ENCODE measurements around the gene ZNF358. TPM values are rescaled to one million over a fixed set of nuclear protein-coding genes. Genes with fewer than 3 reads are reported as not detected.

Gene ZNF358
- polyA plus RNA-seq, 1 donor, result 68.0 TPM

- H3K27ac ChIP-seq (ENCODE audit: low read length), result no peak overlapping the region
- peaks cover 10% of the 10 kb centered on the region for H3K36me3 ChIP-seq (ENCODE audit: control insufficient read depth, insufficient read depth, low read length)
- no peak overlapping the region for H3K4me3 ChIP-seq (ENCODE audit: low read length)
- WGBS (ENCODE audit: insufficient coverage, low lambda C conversion rate), result no CpG with 5 or more reads among the region's 35 CpGs
- peaks cover 2% of the 10 kb centered on the region for H3K9me3 ChIP-seq (ENCODE audit: control insufficient read depth, low read depth, low read length)
- no peak for DNase-seq
- no peaks in the 10 kb centered on the region for H3K4me1 ChIP-seq (ENCODE audit: control insufficient read depth, insufficient read depth, low read length)
- no peaks in the 10 kb centered on the region for H3K27me3 ChIP-seq (ENCODE audit: control insufficient read depth, insufficient read depth, low read length)
These were observed 39.0 kb upstream of the ZNF358 start for GRCh38 chr19:7476777-7477494.

GRCh38 chr19:7477758-7478157 lies 38.1 kb upstream of the ZNF358 start:
- H3K4me3 ChIP-seq (ENCODE audit: low read length), result no peak overlapping the region
- H3K9me3 ChIP-seq (ENCODE audit: control insufficient read depth, low read depth, low read length), result peaks cover 5% of the 10 kb centered on the region
- WGBS (ENCODE audit: insufficient coverage, low lambda C conversion rate), result no CpG with 5 or more reads among the region's 10 CpGs
- no peaks in the 10 kb centered on the region for H3K27me3 ChIP-seq (ENCODE audit: control insufficient read depth, insufficient read depth, low read length)
- H3K27ac ChIP-seq (ENCODE audit: low read length), result no peak overlapping the region
- DNase-seq, result no peak
- no peaks in the 10 kb centered on the region for H3K4me1 ChIP-seq (ENCODE audit: control insufficient read depth, insufficient read depth, low read length)
- peaks cover 6% of the 10 kb centered on the region for H3K36me3 ChIP-seq (ENCODE audit: control insufficient read depth, insufficient read depth, low read length)

- no peak overlapping the region for H3K27ac ChIP-seq (ENCODE audit: low read length)
- H3K36me3 ChIP-seq (ENCODE audit: control insufficient read depth, insufficient read depth, low read length), result peaks cover 3% of the 10 kb centered on the region
- H3K27me3 ChIP-seq (ENCODE audit: control insufficient read depth, insufficient read depth, low read length), result no peaks in the 10 kb centered on the region
- WGBS (ENCODE audit: insufficient coverage, low lambda C conversion rate), result no CpG with 5 or more reads among the region's 26 CpGs
- peaks cover 3% of the 10 kb centered on the region for H3K4me1 ChIP-seq (ENCODE audit: control insufficient read depth, insufficient read depth, low read length)
- no peak overlapping the region for H3K4me3 ChIP-seq (ENCODE audit: low read length)
- peaks cover 5% of the 10 kb centered on the region for H3K9me3 ChIP-seq (ENCODE audit: control insufficient read depth, low read depth, low read length)
- no peak for DNase-seq
These were observed 37.6 kb upstream of the ZNF358 start for GRCh38 chr19:7478173-7478842.

- H3K27ac ChIP-seq (ENCODE audit: low read length), result no peak overlapping the region
- H3K27me3 ChIP-seq (ENCODE audit: control insufficient read depth, insufficient read depth, low read length), result no peaks in the 10 kb centered on the region
- peaks cover 5% of the 10 kb centered on the region for H3K9me3 ChIP-seq (ENCODE audit: control insufficient read depth, low read depth, low read length)
- no peak overlapping the region for H3K4me3 ChIP-seq (ENCODE audit: low read length)
- peaks cover 3% of the 10 kb centered on the region for H3K36me3 ChIP-seq (ENCODE audit: control insufficient read depth, insufficient read depth, low read length)
- peaks cover 9% of the 10 kb centered on the region for H3K4me1 ChIP-seq (ENCODE audit: control insufficient read depth, insufficient read depth, low read length)
- no CpG with 5 or more reads among the region's 9 CpGs for WGBS (ENCODE audit: insufficient coverage, low lambda C conversion rate)
- no peak for DNase-seq
These were observed 37.1 kb upstream of the ZNF358 start for GRCh38 chr19:7478843-7479227.

- no CpG with 5 or more reads among the region's 11 CpGs for WGBS (ENCODE audit: insufficient coverage, low lambda C conversion rate)
- DNase-seq, result no peak
- no peak overlapping the region for H3K4me3 ChIP-seq (ENCODE audit: low read length)
- peaks cover 13% of the 10 kb centered on the region for H3K4me1 ChIP-seq (ENCODE audit: control insufficient read depth, insufficient read depth, low read length)
- H3K9me3 ChIP-seq (ENCODE audit: control insufficient read depth, low read depth, low read length), result peaks cover 5% of the 10 kb centered on the region
- H3K36me3 ChIP-seq (ENCODE audit: control insufficient read depth, insufficient read depth, low read length), result peaks cover 3% of the 10 kb centered on the region
- H3K27ac ChIP-seq (ENCODE audit: low read length), result no peak overlapping the region
- H3K27me3 ChIP-seq (ENCODE audit: control insufficient read depth, insufficient read depth, low read length), result no peaks in the 10 kb centered on the region
These were observed 35.5 kb upstream of the ZNF358 start for GRCh38 chr19:7480222-7480969.

GRCh38 chr19:7480970-7481255 lies 35.0 kb upstream of the ZNF358 start:
- WGBS (ENCODE audit: insufficient coverage, low lambda C conversion rate), result no CpG with 5 or more reads among the region's 7 CpGs
- peaks cover 3% of the 10 kb centered on the region for H3K36me3 ChIP-seq (ENCODE audit: control insufficient read depth, insufficient read depth, low read length)

GRCh38 chr19:7482584-7483439 lies 33.1 kb upstream of the ZNF358 start:
- peaks cover 5% of the 10 kb centered on the region for H3K9me3 ChIP-seq (ENCODE audit: control insufficient read depth, low read depth, low read length)
- no peak overlapping the region for H3K4me3 ChIP-seq (ENCODE audit: low read length)
- H3K27me3 ChIP-seq (ENCODE audit: control insufficient read depth, insufficient read depth, low read length), result no peaks in the 10 kb centered on the region
- H3K27ac ChIP-seq (ENCODE audit: low read length), result no peak overlapping the region
- peaks cover 13% of the 10 kb centered on the region for H3K4me1 ChIP-seq (ENCODE audit: control insufficient read depth, insufficient read depth, low read length)
- DNase-seq, result peak in 1 of 2 donors; percentile 62
- peaks cover 3% of the 10 kb centered on the region for H3K36me3 ChIP-seq (ENCODE audit: control insufficient read depth, insufficient read depth, low read length)
- no CpG with 5 or more reads among the region's 37 CpGs for WGBS (ENCODE audit: insufficient coverage, low lambda C conversion rate)

More at GRCh38 chr19:7480970-7481255, 35.0 kb upstream of the ZNF358 start:
- no peak overlapping the region for H3K27ac ChIP-seq (ENCODE audit: low read length)
- no peak for DNase-seq
- H3K27me3 ChIP-seq (ENCODE audit: control insufficient read depth, insufficient read depth, low read length), result no peaks in the 10 kb centered on the region
- peaks cover 5% of the 10 kb centered on the region for H3K9me3 ChIP-seq (ENCODE audit: control insufficient read depth, low read depth, low read length)
- no peak overlapping the region for H3K4me3 ChIP-seq (ENCODE audit: low read length)
- peaks cover 13% of the 10 kb centered on the region for H3K4me1 ChIP-seq (ENCODE audit: control insufficient read depth, insufficient read depth, low read length)

- peaks cover 3% of the 10 kb centered on the region for H3K36me3 ChIP-seq (ENCODE audit: control insufficient read depth, insufficient read depth, low read length)
- 92% methylated on average over 5 of the region's 17 CpGs for WGBS (ENCODE audit: insufficient coverage, low lambda C conversion rate)
- H3K4me3 ChIP-seq (ENCODE audit: low read length), result no peak overlapping the region
- no peak overlapping the region for H3K27ac ChIP-seq (ENCODE audit: low read length)
- peaks cover 5% of the 10 kb centered on the region for H3K9me3 ChIP-seq (ENCODE audit: control insufficient read depth, low read depth, low read length)
- peaks cover 19% of the 10 kb centered on the region for H3K4me1 ChIP-seq (ENCODE audit: control insufficient read depth, insufficient read depth, low read length)
- peak in 1 of 2 donors; percentile 35 for DNase-seq
- H3K27me3 ChIP-seq (ENCODE audit: control insufficient read depth, insufficient read depth, low read length), result no peaks in the 10 kb centered on the region
These were observed 32.1 kb upstream of the ZNF358 start for GRCh38 chr19:7483720-7484201.

GRCh38 chr19:7486923-7487322 lies 29.0 kb upstream of the ZNF358 start:
- peaks cover 21% of the 10 kb centered on the region for H3K4me1 ChIP-seq (ENCODE audit: control insufficient read depth, insufficient read depth, low read length)
- peaks cover 3% of the 10 kb centered on the region for H3K9me3 ChIP-seq (ENCODE audit: control insufficient read depth, low read depth, low read length)
- H3K27me3 ChIP-seq (ENCODE audit: control insufficient read depth, insufficient read depth, low read length), result no peaks in the 10 kb centered on the region
- no peak for DNase-seq
- no CpG with 5 or more reads among the region's 2 CpGs for WGBS (ENCODE audit: insufficient coverage, low lambda C conversion rate)
- H3K27ac ChIP-seq (ENCODE audit: low read length), result no peak overlapping the region
- no peak overlapping the region for H3K4me3 ChIP-seq (ENCODE audit: low read length)
- H3K36me3 ChIP-seq (ENCODE audit: control insufficient read depth, insufficient read depth, low read length), result no peaks in the 10 kb centered on the region

Measured in large intestine (tissue), 3 donors.